OCI-LY1 (cell line): ENCODE results near the gene AKAP13.

Experiments
- H2AFZ ChIP-seq: fragments of 200-600 bp; sonication (generic), shearing (Covaris generic); 2 replicates; pipeline ENCODE4 v1.6.0; 2014; ENCODE audit warnings: antibody characterized with exemption, mild to moderate bottlenecking, low read length
- H3F3A ChIP-seq: fragments of 200-600 bp; sonication (generic), shearing (Covaris generic); 2 replicates; pipeline ENCODE4 v1.6.0; 2014; ENCODE audit warnings: mild to moderate bottlenecking, antibody characterized with exemption, low read length, moderate library complexity; ENCODE audit not compliant: insufficient read depth
- H3K27ac ChIP-seq: fragments of 200-600 bp; sonication (generic); 2 replicates; pipeline ENCODE4 v1.5.1; 2014; ENCODE audit warnings: low read length, mixed run types, mild to moderate bottlenecking, low read depth; ENCODE audit not compliant: poor library complexity, severe bottlenecking
- H3K27me3 ChIP-seq: fragments of 200-600 bp; sonication (generic); 2 replicates; pipeline ENCODE4 v1.6.0; 2014; ENCODE audit warnings: antibody characterized with exemption, mild to moderate bottlenecking, low read length, moderate library complexity; ENCODE audit not compliant: insufficient read depth
- H3K36me3 ChIP-seq: fragments of 200-600 bp; sonication (generic); 2 replicates; pipeline ENCODE4 v1.6.1; 2014; ENCODE audit warnings: mild to moderate bottlenecking, antibody characterized with exemption, low read length, moderate library complexity, mixed read lengths; ENCODE audit not compliant: insufficient read depth
- H3K4me1 ChIP-seq: fragments of 200-600 bp; sonication (generic); 2 replicates; pipeline ENCODE4 v1.5.1; 2014; ENCODE audit warnings: mild to moderate bottlenecking, low read length, moderate library complexity; ENCODE audit not compliant: insufficient read depth, severe bottlenecking
- H3K4me2 ChIP-seq: fragments of 200-600 bp; sonication (generic), shearing (Covaris generic); 2 replicates; pipeline ENCODE4 v1.6.1; 2014; ENCODE audit warnings: low read length
- H3K4me3 ChIP-seq: fragments of 200-600 bp; sonication (generic); 2 replicates; pipeline ENCODE4 v1.5.1; 2014; ENCODE audit warnings: low read length, low read depth, mild to moderate bottlenecking, mixed read lengths; ENCODE audit not compliant: poor library complexity, severe bottlenecking
- H3K79me2 ChIP-seq: fragments of 200-600 bp; shearing (Covaris generic); 2 replicates; pipeline ENCODE4 v1.6.1; 2016; ENCODE audit warnings: mixed run types, low read length, mixed read lengths; ENCODE audit not compliant: insufficient read depth
- H3K9ac ChIP-seq: fragments of 200-600 bp; sonication (generic), shearing (Covaris generic); 2 replicates; pipeline ENCODE4 v1.6.1; 2014; ENCODE audit warnings: mild to moderate bottlenecking, low read length, mixed read lengths
- H3K9me2 ChIP-seq: fragments of 200-600 bp; sonication (generic), shearing (Covaris generic); 2 replicates; pipeline ENCODE4 v1.6.1; 2014; ENCODE audit warnings: low read depth, mild to moderate bottlenecking, low read length, mixed read lengths
- H3K9me3 ChIP-seq: fragments of 200-600 bp; shearing (Covaris generic); 2 replicates; pipeline ENCODE4 v1.6.1; 2014; ENCODE audit warnings: low read length, mixed read lengths
- H4K20me1 ChIP-seq: fragments of 200-600 bp; sonication (generic), shearing (Covaris generic); 2 replicates; pipeline ENCODE4 v1.6.0; 2016; ENCODE audit warnings: mild to moderate bottlenecking, low read length; ENCODE audit not compliant: insufficient read depth
- CTCF ChIP-seq: fragments of 200-600 bp; sonication (generic), shearing (Covaris generic); IDR thresholded peaks from 2 replicates; pipeline ENCODE4 v1.5.1; 2017; ENCODE audit warnings: mild to moderate bottlenecking, antibody characterized with exemption, low read length, moderate library complexity, mixed read lengths
- EZH2 ChIP-seq: fragments of 200-600 bp; sonication (generic), shearing (Covaris generic); IDR thresholded peaks from 2 replicates; pipeline ENCODE4 v1.8.0; 2017; ENCODE audit warnings: borderline replicate concordance, mixed run types, mild to moderate bottlenecking, antibody characterized with exemption, low read length, moderate library complexity, mixed read lengths

The AKAP13 gene

GRCh38 chr15:85536341-85536740 is 155.9 kb downstream of the AKAP13 start:
- Histone ChIP-seq H3K4me1 (peaks cover 61% of the 10 kb centered on the region), H4K20me1 (no peaks in the 10 kb centered on the region), H3K9ac (no peak overlapping the region), H3K4me2 (no peak overlapping the region), H3K36me3 (peaks cover 5% of the 10 kb centered on the region; the same call in 1 of the 2 replicates), H3K79me2 (no peaks in the 10 kb centered on the region), H3F3A (no peaks in the 10 kb centered on the region), H3K9me2 (no peaks in the 10 kb centered on the region), H2AFZ (no peak overlapping the region), H3K27me3 (no peaks in the 10 kb centered on the region), H3K4me3 (no peak overlapping the region), H3K9me3 (no peaks in the 10 kb centered on the region), H3K27ac (no peak overlapping the region)
- TF ChIP-seq EZH2 (no peak), CTCF (no peak)

GRCh38 chr15:85539491-85539890 is 159.1 kb downstream of the AKAP13 start:
- Histone ChIP-seq H3K27ac (no peak overlapping the region), H3K9ac (no peak overlapping the region), H3K4me3 (no peak overlapping the region), H3K9me3 (no peaks in the 10 kb centered on the region), H3K79me2 (no peaks in the 10 kb centered on the region), H3F3A (no peaks in the 10 kb centered on the region), H3K4me2 (no peak overlapping the region), H3K36me3 (peaks cover 11% of the 10 kb centered on the region; the same call in 1 of the 2 replicates), H3K4me1 (peaks cover 38% of the 10 kb centered on the region), H2AFZ (no peak overlapping the region), H4K20me1 (no peaks in the 10 kb centered on the region), H3K9me2 (no peaks in the 10 kb centered on the region), H3K27me3 (no peaks in the 10 kb centered on the region)
- TF ChIP-seq EZH2 (no peak), CTCF (no peak)

GRCh38 chr15:85540085-85540797 is 159.8 kb downstream of the AKAP13 start:
- no peak overlapping the region for H3K4me2 ChIP-seq
- no peak overlapping the region for H3K27ac ChIP-seq
- TF ChIP-seq EZH2 (no peak), CTCF (no peak)

More at GRCh38 chr15:85540085-85540797, 159.8 kb downstream of the AKAP13 start:
- H3K79me2 ChIP-seq = no peaks in the 10 kb centered on the region
- no peak overlapping the region for H2AFZ ChIP-seq
- H3K9ac ChIP-seq = no peak overlapping the region
- no peak overlapping the region for H3K4me3 ChIP-seq
- no peaks in the 10 kb centered on the region for H4K20me1 ChIP-seq
- H3K27me3 ChIP-seq = no peaks in the 10 kb centered on the region
- no peaks in the 10 kb centered on the region for H3K9me2 ChIP-seq
- peaks cover 12% of the 10 kb centered on the region; the same call in 1 of the 2 replicates for H3K36me3 ChIP-seq
- no peaks in the 10 kb centered on the region for H3F3A ChIP-seq
- no peaks in the 10 kb centered on the region for H3K9me3 ChIP-seq
- peaks cover 30% of the 10 kb centered on the region for H3K4me1 ChIP-seq
